Naive thymus-derived CD4-positive, alpha-beta T cell (primary cell): ENCODE results near the gene AK4. TPM values are rescaled to one million over a fixed set of nuclear protein-coding genes. Genes with fewer than 3 reads are reported as not detected.
A peak's percentile ranks its signal among the peaks of the same experiment; 100 is the strongest.

Experiments
- ATAC-seq: fragments of 150-1000 bp; cut with Tn5 transposase; 2 replicates; pipeline ENCODE4 v1.10.0; 2021; ENCODE audit warnings: mild to moderate bottlenecking, moderate library complexity
- CTCF ChIA-PET: fragments of 350-600 bp; sonication (Branson Sonifier 250); formaldehyde crosslinking; loops from one replicate; lab custom pipeline; 2021; ENCODE audit warnings: antibody characterized with exemption; lab: Charles Lee
- POLR2A ChIA-PET: fragments of 350-600 bp; sonication (Branson Sonifier 250); formaldehyde crosslinking; loops from one replicate; lab custom pipeline; 2021; ENCODE audit warnings: antibody characterized with exemption, inconsistent platforms; lab: Charles Lee
- DNase-seq, 9 donors: peaks; one replicate each; pipeline versions ENCODE4 v3.0.0 to v3.0.0-alpha.2; 2020 to 2022; ENCODE audit warnings: mixed read lengths in 1 of 9
- H3K27ac ChIP-seq: one replicate; pipeline ENCODE4 v1.7.0; 2013; ENCODE audit warnings: mild to moderate bottlenecking, low read depth, low read length, moderate library complexity
- H3K27me3 ChIP-seq, 2 donors: one replicate each; pipeline ENCODE4 v1.7.0; 2013; ENCODE audit warnings: low read length in 2 of 2, mild to moderate bottlenecking in 2 of 2, moderate library complexity in 2 of 2; ENCODE audit not compliant: control insufficient read depth in 2 of 2, insufficient read depth in 2 of 2
- H3K36me3 ChIP-seq, 3 experiments: 1 replicate in 2 of 3; 2 replicates in 1 of 3; pipeline ENCODE4 v1.7.0; 2013; ENCODE audit warnings: low read length in 3 of 3, mild to moderate bottlenecking in 3 of 3, moderate library complexity in 1 of 3; ENCODE audit not compliant: insufficient read depth in 3 of 3, control insufficient read depth in 2 of 3
- H3K4me1 ChIP-seq, 2 donors: one replicate each; pipeline ENCODE4 v1.7.0; 2013; ENCODE audit warnings: low read length in 2 of 2, mild to moderate bottlenecking in 2 of 2, moderate library complexity in 1 of 2; ENCODE audit not compliant: control insufficient read depth in 2 of 2, insufficient read depth in 2 of 2
- H3K4me3 ChIP-seq: 2 replicates; pipeline ENCODE4 v1.7.0; 2013; ENCODE audit warnings: mild to moderate bottlenecking, low read length
- H3K9me3 ChIP-seq, 3 experiments: 1 replicate in 2 of 3; 2 replicates in 1 of 3; pipeline ENCODE4 v1.7.0; 2013; ENCODE audit warnings: low read length in 3 of 3; ENCODE audit not compliant: control insufficient read depth in 2 of 3
- H3K27ac Mint-ChIP-seq, 9 donors: one replicate each; pipeline ENCODE4 v1.8.0; 2020 to 2022; ENCODE audit warnings: mixed read lengths in 9 of 9, mild to moderate bottlenecking in 8 of 9, moderate library complexity in 5 of 9, inconsistent platforms in 2 of 9
- H3K27me3 Mint-ChIP-seq, 5 donors: one replicate each; pipeline ENCODE4 v1.8.0; 2021 to 2022; ENCODE audit warnings: mixed read lengths in 5 of 5, mild to moderate bottlenecking in 1 of 5
- H3K36me3 Mint-ChIP-seq, 5 donors: one replicate each; pipeline ENCODE4 v1.8.0; 2020 to 2022; ENCODE audit warnings: mixed read lengths in 5 of 5, mild to moderate bottlenecking in 3 of 5, inconsistent platforms in 1 of 5
- H3K4me1 Mint-ChIP-seq, 7 donors: one replicate each; pipeline ENCODE4 v1.8.0; 2020 to 2022; ENCODE audit warnings: mixed read lengths in 7 of 7, mild to moderate bottlenecking in 3 of 7, inconsistent platforms in 1 of 7
- H3K4me3 Mint-ChIP-seq, 10 donors: one replicate each; pipeline ENCODE4 v1.8.0; 2020 to 2022; ENCODE audit warnings: mild to moderate bottlenecking in 10 of 10, mixed read lengths in 10 of 10, moderate library complexity in 6 of 10, inconsistent platforms in 2 of 10
- H3K9me3 Mint-ChIP-seq, 11 donors: one replicate each; pipeline ENCODE4 v1.8.0; 2020 to 2022; ENCODE audit warnings: mixed read lengths in 11 of 11, mild to moderate bottlenecking in 4 of 11, inconsistent platforms in 1 of 11, moderate library complexity in 1 of 11
- intact Hi-C, 2 donors: fragments of 100-400 bp; cut with micrococcal nuclease; formaldehyde crosslinking; loops; one replicate each; pipeline ENCODE4 v1.15.1; 2023
- polyA plus RNA-seq, 2 donors: library from polyadenylated mRNA; unstranded; fragments of 300-500 nt; fragmentation: Illumina TruSeq; gene quantifications; one replicate each; pipeline ENCODE4 v1.2.3, GENCODE V29; 2021
- total RNA-seq, 6 experiments: library from RNA in 5 of 6; stranded (reverse) in 5 of 6; gene quantifications; 1 replicate in 5 of 6; 2 replicates in 1 of 6; pipeline ENCODE4 v1.2.3 and lab custom pipeline; 2021 to 2026

The AK4 gene
- total and polyA plus RNA-seq, 7 experiments from 2014 or later: 0.04 to 121 (median 0.40) TPM

DNA sequence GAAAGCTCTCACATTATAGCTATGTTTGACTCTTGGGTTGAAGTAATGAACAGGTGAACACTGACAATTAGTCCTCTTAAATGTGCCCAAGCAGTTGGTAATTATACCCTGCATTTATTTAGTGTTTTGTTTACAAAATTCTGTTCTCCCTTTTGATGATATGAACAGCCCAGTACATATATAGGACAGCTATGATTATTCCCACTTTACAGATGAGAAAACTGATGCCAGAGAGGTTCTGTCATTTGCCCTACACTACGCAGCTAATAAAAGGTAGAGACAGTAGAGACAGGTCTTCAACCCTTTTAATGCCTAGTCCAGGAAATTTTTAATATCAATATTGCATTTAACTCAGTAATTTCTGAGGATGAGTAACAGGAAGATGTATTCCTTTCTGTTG lies 115.3 kb downstream of the AK4 start:
- ChIA-PET CTCF (no interaction called here), POLR2A (interaction anchor here (0.7 to 0.8 kb wide), 2 partner anchors 9 to 216 kb away, joined by 3 to 4 read pairs; no protein-coding TSS in a partner anchor)
- intact Hi-C loops: no loop called here
- no peak for ATAC-seq
- Mint-ChIP-seq H3K27ac (peak overlapping the region in 1 of 9 donors; percentile 2), H3K4me1 (peaks cover 13 to 45% (median 19%) of the 10 kb centered on the region in 7 donors), H3K4me3 (no peak overlapping the region), H3K9me3 (no peaks in the 10 kb centered on the region), H3K27me3 (peaks cover 13 to 42% (median 24%) of the 10 kb centered on the region in 5 donors), H3K36me3 (no peaks in the 10 kb centered on the region)
- no peak for DNase-seq
- peaks cover 11 to 16% of the 10 kb centered on the region in 2 donors for H3K4me1 ChIP-seq
- H3K4me3 ChIP-seq: no peak overlapping the region
- H3K27ac ChIP-seq: no peak overlapping the region
- H3K36me3 ChIP-seq: no peaks in the 10 kb centered on the region
- H3K27me3 ChIP-seq: no peaks in the 10 kb centered on the region
- H3K9me3 ChIP-seq: no peaks in the 10 kb centered on the region

GRCh38 chr1:65264197-65264929 lies 116.4 kb downstream of the AK4 start:
- H3K4me3 ChIP-seq: no peak overlapping the region
- CTCF ChIA-PET: interaction anchor here (0.8 kb wide), 1 partner anchor 45 kb away, joined by 4 read pairs; the partner anchor contains the start of gene DNAJC6
- peaks cover 13 to 43% (median 19%) of the 10 kb centered on the region in 7 donors for H3K4me1 Mint-ChIP-seq
- no peaks in the 10 kb centered on the region for H3K36me3 Mint-ChIP-seq
- H3K27me3 Mint-ChIP-seq: peaks cover 13 to 47% (median 24%) of the 10 kb centered on the region in 5 donors
- H3K27me3 ChIP-seq: no peaks in the 10 kb centered on the region
- intact Hi-C loops: no loop called here
- peak overlapping the region; percentile 19 to 82 (median 59) for H3K4me3 Mint-ChIP-seq
- no peaks in the 10 kb centered on the region for H3K36me3 ChIP-seq
- no peak for DNase-seq
- H3K27ac Mint-ChIP-seq: peak overlapping the region in 2 of 9 donors; percentile 2 to 33
- POLR2A ChIA-PET: interaction anchor here (0.7 to 3.8 kb wide), 3 partner anchors 10 to 217 kb away, joined by 3 to 25 read pairs (median 12); partner anchors contain the start of genes LEPR and LEPROT
- ATAC-seq: no peak
- peaks cover 11 to 16% of the 10 kb centered on the region in 2 donors for H3K4me1 ChIP-seq
- no peaks in the 10 kb centered on the region for H3K9me3 Mint-ChIP-seq
- H3K27ac ChIP-seq: no peak overlapping the region
- H3K9me3 ChIP-seq: no peaks in the 10 kb centered on the region

DNA sequence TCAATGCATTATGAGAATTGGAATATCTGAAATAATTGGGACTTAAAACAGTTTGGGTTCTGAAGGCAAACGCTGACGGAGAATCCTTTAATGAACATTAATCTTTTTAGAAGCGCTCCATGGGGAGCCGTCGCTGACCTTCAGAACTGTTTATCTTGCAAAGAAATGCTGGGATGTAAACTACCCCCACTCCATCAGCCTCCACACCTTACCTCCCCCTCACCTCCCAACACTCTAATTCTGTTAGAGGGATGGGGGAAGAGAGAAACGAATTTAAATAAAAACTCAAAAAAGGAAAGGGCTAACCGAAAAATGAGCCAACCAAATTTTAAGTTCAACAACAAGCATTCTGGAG lies 117.3 kb downstream of the AK4 start:
- Mint-ChIP-seq H3K9me3 (no peaks in the 10 kb centered on the region), H3K27ac (peak overlapping the region in 2 of 9 donors; percentile 49 to 72), H3K4me1 (peaks cover 13 to 34% (median 19%) of the 10 kb centered on the region in 7 donors), H3K36me3 (no peaks in the 10 kb centered on the region), H3K4me3 (peak overlapping the region; percentile 51 to 89 (median 82)), H3K27me3 (peaks cover 13 to 47% (median 24%) of the 10 kb centered on the region in 5 donors)
- no peak for ATAC-seq
- no peaks in the 10 kb centered on the region for H3K36me3 ChIP-seq
- H3K9me3 ChIP-seq: no peaks in the 10 kb centered on the region
- POLR2A ChIA-PET: interaction anchor here (3.6 to 3.8 kb wide), 2 partner anchors 11 to 155 kb away, joined by 12 to 25 read pairs; partner anchors contain the start of genes LEPR and LEPROT
- no peaks in the 10 kb centered on the region for H3K27me3 ChIP-seq
- peaks cover 11 to 16% of the 10 kb centered on the region in 2 donors for H3K4me1 ChIP-seq
- H3K4me3 ChIP-seq: peak overlapping the region; percentile 55
- DNase-seq: no peak
- CTCF ChIA-PET: interaction anchor here (0.7 to 0.8 kb wide), 2 partner anchors 9 to 45 kb away, joined by 3 to 4 read pairs; partner anchors contain the start of gene DNAJC6
- peak overlapping the region; percentile 24 for H3K27ac ChIP-seq
- intact Hi-C loops: loop anchor here (1.0 to 5.0 kb wide), 6 partner anchors 10 to 1067 kb away; partner anchors contain the start of genes LEPR (in 1 of the 2) and LEPROT (in 1 of the 2)

DNA sequence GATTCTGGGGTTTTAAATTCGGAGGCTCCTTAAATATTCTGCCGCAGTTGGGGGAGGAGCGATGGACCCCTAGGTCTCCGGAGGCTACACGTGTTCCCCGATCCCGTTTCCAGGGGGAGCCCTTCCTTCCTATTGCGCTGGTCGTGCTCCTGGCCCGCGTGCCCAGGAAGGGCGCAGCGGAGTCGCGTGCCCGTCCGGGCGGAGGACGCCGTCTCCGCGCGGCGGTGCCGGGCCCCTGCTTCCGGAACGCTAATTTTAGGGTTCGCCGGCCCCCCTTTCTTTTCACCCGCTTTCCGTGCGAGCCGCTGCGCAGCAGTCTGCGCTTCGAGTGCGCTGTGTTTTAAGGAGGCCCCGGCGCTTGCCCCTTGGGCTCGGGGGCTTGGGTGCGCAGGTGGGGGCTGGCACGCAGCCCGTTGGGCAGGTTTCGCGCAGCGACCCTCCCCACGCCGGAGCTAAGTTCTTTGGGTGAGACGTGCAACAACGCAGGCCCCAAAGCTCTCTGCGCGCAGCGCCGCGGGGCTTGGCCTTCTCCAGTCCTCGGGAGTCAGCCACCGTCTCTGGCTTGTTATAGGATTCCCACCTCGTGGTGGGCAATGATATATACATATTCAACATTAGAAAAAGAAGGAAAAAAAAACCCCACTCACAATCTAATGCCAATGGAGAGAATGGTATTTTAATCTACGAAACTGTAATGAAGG lies 117.8 kb downstream of the AK4 start:
- CTCF ChIA-PET: interaction anchor here (0.7 to 0.9 kb wide), 2 partner anchors 8 to 26 kb away, joined by 3 to 5 read pairs; no protein-coding TSS in a partner anchor
- intact Hi-C loops: loop anchor here (1.0 to 5.0 kb wide), 6 partner anchors 10 to 1066 kb away; partner anchors contain the start of genes LEPR (in 1 of the 2) and LEPROT (in 1 of the 2)
- H3K4me1 Mint-ChIP-seq: peaks cover 13 to 30% (median 19%) of the 10 kb centered on the region in 7 donors
- H3K4me3 Mint-ChIP-seq: peak overlapping the region; percentile 51 to 89 (median 82)
- no peaks in the 10 kb centered on the region for H3K9me3 Mint-ChIP-seq
- ATAC-seq (peak; percentile 76), DNase-seq (peak; percentile 21 to 60 (median 51))
- POLR2A ChIA-PET: interaction anchor here (0.6 to 3.8 kb wide), 5 partner anchors 11 to 1891 kb away, joined by 3 to 25 read pairs (median 4); partner anchors contain the start of genes LEPR and LEPROT
- peak overlapping the region in 7 of 9 donors; percentile 49 to 79 (median 72) for H3K27ac Mint-ChIP-seq
- Histone ChIP-seq H3K9me3 (no peaks in the 10 kb centered on the region), H3K27ac (peak overlapping the region; percentile 24), H3K36me3 (no peaks in the 10 kb centered on the region), H3K27me3 (no peaks in the 10 kb centered on the region), H3K4me1 (peaks cover 11 to 16% of the 10 kb centered on the region in 2 donors), H3K4me3 (peak overlapping the region; percentile 55)
- peaks cover 13 to 47% (median 24%) of the 10 kb centered on the region in 5 donors for H3K27me3 Mint-ChIP-seq
- no peaks in the 10 kb centered on the region for H3K36me3 Mint-ChIP-seq

- ChIA-PET POLR2A (interaction anchor here (0.6 to 3.8 kb wide), 5 partner anchors 12 to 1892 kb away, joined by 3 to 25 read pairs (median 4); partner anchors contain the start of genes LEPR and LEPROT), CTCF (interaction anchor here (0.9 kb wide), 1 partner anchor 27 kb away, joined by 5 read pairs; no protein-coding TSS in a partner anchor)
- no peaks in the 10 kb centered on the region for H3K9me3 ChIP-seq
- Mint-ChIP-seq H3K4me1 (peaks cover 13 to 30% (median 19%) of the 10 kb centered on the region in 7 donors), H3K27ac (peak overlapping the region in 5 of 9 donors; percentile 63 to 79 (median 72)), H3K9me3 (no peaks in the 10 kb centered on the region), H3K4me3 (peak overlapping the region; percentile 51 to 89 (median 82)), H3K36me3 (no peaks in the 10 kb centered on the region), H3K27me3 (peaks cover 13 to 50% (median 25%) of the 10 kb centered on the region in 5 donors)
- H3K4me3 ChIP-seq: peak overlapping the region; percentile 55
- H3K27me3 ChIP-seq: no peaks in the 10 kb centered on the region
- DNase-seq (no peak), ATAC-seq (no peak)
- peaks cover 11 to 16% of the 10 kb centered on the region in 2 donors for H3K4me1 ChIP-seq
- no peaks in the 10 kb centered on the region for H3K36me3 ChIP-seq
- intact Hi-C loops: loop anchor here in 1 of 2 donors (5.0 kb wide), 2 partner anchors 49 to 1066 kb away; no protein-coding TSS in a partner anchor
- H3K27ac ChIP-seq: no peak overlapping the region
Observed at GRCh38 chr1:65266476-65266875, 118.5 kb downstream of the AK4 start.
